Stimulated activated memory B cell treated with anti-CD40 and anti-IgM and Interleukin-4, amounts not matched to agents 10 μg/mL and 1 μg/mL and 100 μg/mL, for 72 hours (primary cell): ENCODE measurements around the gene IGF2R.
"Not testable (repeated sequence)": the region's sequence is repeated elsewhere in the genome, so short reads cannot be mapped to it uniquely, and the experiment has no call there.

ENCODE experiments used
- ATAC-seq: fragments of 150-1000 bp; cut with Tn5 transposase; 2 replicates; pipeline ENCODE4 v1.10.0; 2021
- H3K27ac Mint-ChIP-seq: one replicate; pipeline ENCODE4 v1.8.0; 2022; ENCODE audit warnings: mild to moderate bottlenecking, mixed read lengths
- H3K27me3 Mint-ChIP-seq: one replicate; pipeline ENCODE4 v1.8.0; 2022; ENCODE audit warnings: mixed read lengths
- H3K36me3 Mint-ChIP-seq: one replicate; pipeline ENCODE4 v1.8.0; 2022; ENCODE audit warnings: mixed read lengths
- H3K4me1 Mint-ChIP-seq: one replicate; pipeline ENCODE4 v1.8.0; 2022; ENCODE audit warnings: mixed read lengths
- H3K4me3 Mint-ChIP-seq: one replicate; pipeline ENCODE4 v1.8.0; 2022; ENCODE audit warnings: mild to moderate bottlenecking, moderate library complexity, mixed read lengths
- H3K9me3 Mint-ChIP-seq: one replicate; pipeline ENCODE4 v1.8.0; 2022; ENCODE audit warnings: mixed read lengths

Gene IGF2R

GRCh38 chr6:159963111-159963510 is 5.8 kb upstream of the IGF2R start:
- no peaks in the 10 kb centered on the region for H3K9me3 Mint-ChIP-seq
- peaks cover 35% of the 10 kb centered on the region for H3K4me1 Mint-ChIP-seq
- no peak for ATAC-seq
- no peak overlapping the region for H3K27ac Mint-ChIP-seq
- no peaks in the 10 kb centered on the region for H3K36me3 Mint-ChIP-seq
- H3K4me3 Mint-ChIP-seq: no peak overlapping the region
- H3K27me3 Mint-ChIP-seq: no peaks in the 10 kb centered on the region

- no peaks in the 10 kb centered on the region for H3K9me3 Mint-ChIP-seq
- H3K4me3 Mint-ChIP-seq: no peak overlapping the region
- no peak for ATAC-seq
- H3K27ac Mint-ChIP-seq: no peak overlapping the region
- H3K27me3 Mint-ChIP-seq: no peaks in the 10 kb centered on the region
- no peaks in the 10 kb centered on the region for H3K36me3 Mint-ChIP-seq
- H3K4me1 Mint-ChIP-seq: peaks cover 27% of the 10 kb centered on the region
These were observed 4.8 kb upstream of the IGF2R start for GRCh38 chr6:159964046-159964445.

GRCh38 chr6:159966339-159966738 is 2.5 kb upstream of the IGF2R start:
- no peak overlapping the region for H3K27ac Mint-ChIP-seq
- no peak for ATAC-seq
- no peaks in the 10 kb centered on the region for H3K27me3 Mint-ChIP-seq
- no peaks in the 10 kb centered on the region for H3K9me3 Mint-ChIP-seq
- peaks cover 21% of the 10 kb centered on the region for H3K4me1 Mint-ChIP-seq
- no peak overlapping the region for H3K4me3 Mint-ChIP-seq
- H3K36me3 Mint-ChIP-seq: no peaks in the 10 kb centered on the region

GRCh38 chr6:159966981-159967380 is 1.9 kb upstream of the IGF2R start:
- no peak for ATAC-seq
- Mint-ChIP-seq H3K27me3 (no peaks in the 10 kb centered on the region), H3K27ac (no peak overlapping the region), H3K36me3 (no peaks in the 10 kb centered on the region), H3K4me1 (peaks cover 22% of the 10 kb centered on the region), H3K9me3 (no peaks in the 10 kb centered on the region), H3K4me3 (no peak overlapping the region)

- not testable (repeated sequence) for H3K27ac Mint-ChIP-seq, H3K27me3 Mint-ChIP-seq, H3K36me3 Mint-ChIP-seq, H3K9me3 Mint-ChIP-seq, H3K4me3 Mint-ChIP-seq, ATAC-seq
- peaks cover 24% of the 10 kb centered on the region for H3K4me1 Mint-ChIP-seq
These were observed 1.3 kb upstream of the IGF2R start for GRCh38 chr6:159967621-159968020.

- Mint-ChIP-seq H3K9me3 (no peaks in the 10 kb centered on the region), H3K27me3 (no peaks in the 10 kb centered on the region), H3K4me3 (peak overlapping the region; percentile 88), H3K27ac (peak overlapping the region; percentile 80), H3K36me3 (no peaks in the 10 kb centered on the region), H3K4me1 (peaks cover 42% of the 10 kb centered on the region)
- peak; percentile 77 for ATAC-seq
These were observed 476 bp downstream of the IGF2R start for GRCh38 chr6:159969204-159969912.

GRCh38 chr6:159969921-159970320 is 1.0 kb downstream of the IGF2R start:
- no peak for ATAC-seq
- H3K27ac Mint-ChIP-seq: peak overlapping the region; percentile 80
- no peaks in the 10 kb centered on the region for H3K9me3 Mint-ChIP-seq
- H3K36me3 Mint-ChIP-seq: peaks cover 2% of the 10 kb centered on the region
- H3K4me1 Mint-ChIP-seq: peaks cover 47% of the 10 kb centered on the region
- no peaks in the 10 kb centered on the region for H3K27me3 Mint-ChIP-seq
- peak overlapping the region; percentile 88 for H3K4me3 Mint-ChIP-seq

- no peak overlapping the region for H3K27ac Mint-ChIP-seq
These were observed 1.8 kb downstream of the IGF2R start for GRCh38 chr6:159970659-159971063.

GRCh38 chr6:159971341-159972178 is 2.7 kb downstream of the IGF2R start:
- Mint-ChIP-seq H3K4me3 (no peak overlapping the region), H3K9me3 (no peaks in the 10 kb centered on the region), H3K27me3 (no peaks in the 10 kb centered on the region), H3K36me3 (peaks cover 7% of the 10 kb centered on the region), H3K27ac (no peak overlapping the region), H3K4me1 (peaks cover 60% of the 10 kb centered on the region)
- no peak for ATAC-seq

More at GRCh38 chr6:159970659-159971063, 1.8 kb downstream of the IGF2R start:
- Mint-ChIP-seq H3K9me3 (no peaks in the 10 kb centered on the region), H3K4me3 (peak overlapping the region; percentile 88), H3K27me3 (no peaks in the 10 kb centered on the region), H3K4me1 (peaks cover 55% of the 10 kb centered on the region), H3K36me3 (peaks cover 7% of the 10 kb centered on the region)
- ATAC-seq: no peak

GRCh38 chr6:159972506-159973268 is 3.8 kb downstream of the IGF2R start:
- no peak for ATAC-seq
- no peak overlapping the region for H3K4me3 Mint-ChIP-seq
- H3K27ac Mint-ChIP-seq: no peak overlapping the region
- no peaks in the 10 kb centered on the region for H3K27me3 Mint-ChIP-seq
- H3K9me3 Mint-ChIP-seq: no peaks in the 10 kb centered on the region
- H3K36me3 Mint-ChIP-seq: peaks cover 7% of the 10 kb centered on the region
- peaks cover 71% of the 10 kb centered on the region for H3K4me1 Mint-ChIP-seq

- no peak for ATAC-seq
- Mint-ChIP-seq H3K36me3 (peaks cover 7% of the 10 kb centered on the region), H3K4me3 (no peak overlapping the region), H3K4me1 (peaks cover 78% of the 10 kb centered on the region), H3K27me3 (no peaks in the 10 kb centered on the region), H3K9me3 (no peaks in the 10 kb centered on the region), H3K27ac (peak overlapping the region; percentile 31)
These were observed 4.5 kb downstream of the IGF2R start for GRCh38 chr6:159973406-159973805.

- Mint-ChIP-seq H3K9me3 (no peaks in the 10 kb centered on the region), H3K4me3 (peak overlapping the region; percentile 1), H3K27ac (peak overlapping the region; percentile 31), H3K27me3 (no peaks in the 10 kb centered on the region), H3K4me1 (peaks cover 84% of the 10 kb centered on the region), H3K36me3 (peaks cover 7% of the 10 kb centered on the region)
- no peak for ATAC-seq
These were observed 5.1 kb downstream of the IGF2R start for GRCh38 chr6:159973951-159974350.

- peaks cover 92% of the 10 kb centered on the region for H3K4me1 Mint-ChIP-seq
- H3K9me3 Mint-ChIP-seq: peaks cover 3% of the 10 kb centered on the region
- peaks cover 15% of the 10 kb centered on the region for H3K36me3 Mint-ChIP-seq
- H3K27ac Mint-ChIP-seq: peak overlapping the region; percentile 29
- no peak for ATAC-seq
- H3K27me3 Mint-ChIP-seq: no peaks in the 10 kb centered on the region
- H3K4me3 Mint-ChIP-seq: no peak overlapping the region
These were observed 6.0 kb downstream of the IGF2R start for GRCh38 chr6:159974932-159975331.

GRCh38 chr6:159976686-159977254 is 7.9 kb downstream of the IGF2R start:
- no peaks in the 10 kb centered on the region for H3K27me3 Mint-ChIP-seq
- peaks cover 15% of the 10 kb centered on the region for H3K36me3 Mint-ChIP-seq
- peak overlapping the region; percentile 95 for H3K27ac Mint-ChIP-seq
- peak overlapping the region; percentile 61 for H3K4me3 Mint-ChIP-seq
- H3K9me3 Mint-ChIP-seq: peaks cover 3% of the 10 kb centered on the region
- peaks cover 95% of the 10 kb centered on the region for H3K4me1 Mint-ChIP-seq
- no peak for ATAC-seq
